HCT116 (cell line): ENCODE results near the gene MNT. TPM values are rescaled to one million over a fixed set of nuclear protein-coding genes. Genes with fewer than 3 reads are reported as not detected.

Source experiments
- ATAC-seq: fragments of 200-7000 bp; cut with Tn5 transposase; 2 replicates; pipeline ENCODE4 v1.9.1; 2020; ENCODE audit warnings: mild to moderate bottlenecking, moderate library complexity
- BruUV-seq: library from RNA; stranded (reverse); fragments of 400-500 nt; replicated peaks from 2 replicates; lab custom pipeline; 2021; lab: Mats Ljungman, UMichigan
- CTCF ChIA-PET: fragments of 300-600 bp; sonication (Branson Sonifier 250); formaldehyde crosslinking; loops from one replicate; lab custom pipeline; 2021; ENCODE audit warnings: antibody characterized with exemption; lab: Charles Lee
- POLR2A ChIA-PET: fragments of 300-600, 350-600 bp; sonication (Branson Sonifier 250); formaldehyde crosslinking; loops from one replicate; lab custom pipeline; 2021; ENCODE audit warnings: antibody characterized with exemption; lab: Charles Lee
- RAD21 ChIA-PET, 2 experiments: fragments of 300-600 bp; sonication (Branson Sonifier 250); formaldehyde crosslinking; loops; one replicate each; lab custom pipeline; 2023; ENCODE audit warnings: low total read pairs in 2 of 2; ENCODE audit not compliant: uncharacterized antibody in 2 of 2, unreplicated experiment in 2 of 2, low non-redundant PET in 1 of 2; lab: Charles Lee
- DNase-seq: peaks from one replicate; pipeline ENCODE4 v3.0.0-alpha.2; 2010; ENCODE audit warnings: low read depth, low spot score
- H2AFZ ChIP-seq: fragments of 200-600 bp; shearing (Covaris generic), sonication (generic); 2 replicates; pipeline ENCODE4 v1.6.1; 2017; ENCODE audit warnings: low read depth, mixed run types, mixed read lengths, antibody characterized with exemption, low read length; ENCODE audit not compliant: poor library complexity, severe bottlenecking
- H3K27ac ChIP-seq: 2 replicates; pipeline ENCODE4 v1.5.1; 2012; ENCODE audit warnings: low read depth, low read length
- H3K27me3 ChIP-seq: fragments of 200-600 bp; sonication (generic); 2 replicates; pipeline ENCODE4 v1.6.1; 2016; ENCODE audit warnings: mixed run types, low read length, mixed read lengths; ENCODE audit not compliant: insufficient read depth
- H3K36me3 ChIP-seq, 2 experiments: fragments of 200-500 bp in 1 of 2; fragments of 200-600 bp in 1 of 2; sonication (Bioruptor generic) in 1 of 2; sonication (generic) in 1 of 2; 2 replicates each; pipeline versions ENCODE4 v1.5.1 to v1.6.1; 2014 to 2016; ENCODE audit warnings: low read length in 2 of 2, inconsistent platforms in 1 of 2, mixed read lengths in 1 of 2, mixed run types in 1 of 2; ENCODE audit not compliant: insufficient read depth in 2 of 2, control insufficient read depth in 1 of 2
- H3K4me1 ChIP-seq, 2 experiments: fragments of 200-600 bp in 1 of 2; sonication (generic) in 1 of 2; 2 replicates each; pipeline versions ENCODE4 v1.5.1 to v1.6.1; 2012 to 2017; ENCODE audit warnings: low read length in 2 of 2, inconsistent platforms in 1 of 2, mild to moderate bottlenecking in 1 of 2, mixed read lengths in 1 of 2, mixed run types in 1 of 2, moderate library complexity in 1 of 2; ENCODE audit not compliant: insufficient read depth in 2 of 2, control insufficient read depth in 1 of 2
- H3K4me2 ChIP-seq: fragments of 200-600 bp; sonication (generic); 2 replicates; pipeline ENCODE4 v1.6.1; 2017; ENCODE audit warnings: mixed run types, low read length, mixed read lengths
- H3K4me3 ChIP-seq, 2 experiments: fragments of 200-600 bp in 1 of 2; sonication (generic) in 1 of 2; replicated peaks in 1 of 2; 2 replicates each; pipeline ENCODE4 v1.5.1; 2011 to 2016; ENCODE audit warnings: low read length in 2 of 2, control low read depth in 1 of 2, low read depth in 1 of 2, mild to moderate bottlenecking in 1 of 2, mixed read lengths in 1 of 2, mixed run types in 1 of 2
- H3K79me2 ChIP-seq: fragments of 200-600 bp; sonication (generic); 2 replicates; pipeline ENCODE4 v1.6.1; 2017; ENCODE audit warnings: mild to moderate bottlenecking, mixed run types, low read length, moderate library complexity, mixed read lengths; ENCODE audit not compliant: insufficient read depth
- H3K9ac ChIP-seq: fragments of 200-600 bp; sonication (generic); 2 replicates; pipeline ENCODE4 v1.6.1; 2016; ENCODE audit warnings: low read length, mixed read lengths
- H3K9me2 ChIP-seq: fragments of 200-600 bp; sonication (generic), shearing (Covaris generic); 2 replicates; pipeline ENCODE4 v1.6.1; 2017; ENCODE audit warnings: mixed run types, mild to moderate bottlenecking, moderate library complexity; ENCODE audit not compliant: insufficient read depth
- H3K9me3 ChIP-seq, 2 experiments: fragments of 200-500 bp in 1 of 2; fragments of 200-600 bp in 1 of 2; sonication (Bioruptor generic) in 1 of 2; sonication (generic) in 1 of 2; 2 replicates each; pipeline ENCODE4 v1.6.1; 2014 to 2017; ENCODE audit warnings: low read length in 2 of 2, mixed read lengths in 2 of 2, inconsistent platforms in 1 of 2, low read depth in 1 of 2, mild to moderate bottlenecking in 1 of 2, mixed run types in 1 of 2, moderate library complexity in 1 of 2; ENCODE audit not compliant: control insufficient read depth in 1 of 2, insufficient read depth in 1 of 2
- H4K20me1 ChIP-seq: fragments of 200-600 bp; sonication (generic), shearing (Covaris generic); 2 replicates; pipeline ENCODE4 v1.6.1; 2017; ENCODE audit warnings: mixed run types, mild to moderate bottlenecking, moderate library complexity; ENCODE audit not compliant: insufficient read depth
- CTCF ChIP-seq, 3 experiments: fragments of 200-600 bp in 1 of 3; sonication (generic) in 1 of 3; IDR thresholded peaks in 2 of 3; conservative IDR thresholded peaks in 1 of 3; 2 replicates each; pipeline ENCODE4 v1.5.1; 2012 to 2017; ENCODE audit warnings: low read depth in 2 of 3, low read length in 2 of 3, antibody characterized with exemption in 1 of 3, borderline replicate concordance in 1 of 3, control low read depth in 1 of 3, mild to moderate bottlenecking in 1 of 3, mixed read lengths in 1 of 3, mixed run types in 1 of 3, moderate library complexity in 1 of 3; ENCODE audit not compliant: insufficient read depth in 1 of 3
- EGR1 ChIP-seq: IDR thresholded peaks from 2 replicates; pipeline ENCODE4 v1.6.1; 2012; ENCODE audit warnings: low read depth
- ELF1 ChIP-seq: IDR thresholded peaks from 2 replicates; pipeline ENCODE4 v1.6.1; 2012; ENCODE audit warnings: low read depth, borderline replicate concordance
- EZH2phosphoT487 ChIP-seq: fragments of 200-600 bp; IDR thresholded peaks from 2 replicates; pipeline ENCODE4 v1.6.1; 2018; ENCODE audit warnings: antibody characterized with exemption, borderline replicate concordance
- FOSL1 ChIP-seq: IDR thresholded peaks from 2 replicates; pipeline ENCODE4 v1.6.1; 2012; ENCODE audit warnings: low read depth
- JUND ChIP-seq: IDR thresholded peaks from 2 replicates; pipeline ENCODE4 v1.6.1; 2012
- MAX ChIP-seq: IDR thresholded peaks from 2 replicates; pipeline ENCODE4 v1.6.1; 2012
- POLR2A ChIP-seq: IDR thresholded peaks from 2 replicates; pipeline ENCODE4 v1.7.0; 2011; ENCODE audit warnings: borderline replicate concordance; ENCODE audit not compliant: insufficient read depth, insufficient read length; ENCODE audit errors: extremely low read depth
- POLR2AphosphoS5 ChIP-seq: IDR thresholded peaks from 2 replicates; pipeline ENCODE4 v1.6.1; 2011; ENCODE audit warnings: mild to moderate bottlenecking, low read depth, low read length, moderate library complexity
- SIN3A ChIP-seq: IDR thresholded peaks from 2 replicates; pipeline ENCODE4 v1.6.1; 2012; ENCODE audit warnings: low read depth
- SP1 ChIP-seq: IDR thresholded peaks from 2 replicates; pipeline ENCODE4 v1.6.1; 2012; ENCODE audit warnings: low read depth
- TCF7L2 ChIP-seq: IDR thresholded peaks from 2 replicates; pipeline ENCODE4 v1.7.0; 2011; ENCODE audit warnings: borderline replicate concordance, inconsistent platforms; ENCODE audit not compliant: insufficient read depth, insufficient read length; ENCODE audit errors: extremely low read depth
- YY1 ChIP-seq: IDR thresholded peaks from 2 replicates; pipeline ENCODE4 v1.6.1; 2011; ENCODE audit warnings: low read length, low read depth, moderate library complexity, mild to moderate bottlenecking; ENCODE audit not compliant: insufficient replicate concordance; ENCODE audit errors: extremely low read depth
- ZBTB33 ChIP-seq: IDR thresholded peaks from 2 replicates; pipeline ENCODE4 v1.6.1; 2011; ENCODE audit warnings: mild to moderate bottlenecking, low read length, moderate library complexity; ENCODE audit not compliant: insufficient replicate concordance; ENCODE audit errors: extremely low read depth
- ZNF274 ChIP-seq: fragments of 200-500 bp; sonication (Bioruptor generic); IDR thresholded peaks from 2 replicates; pipeline ENCODE4 v1.6.1; 2014; ENCODE audit warnings: mild to moderate bottlenecking, low read depth, low read length, inconsistent platforms
- intact Hi-C: fragments of 100-400 bp; cut with micrococcal nuclease; formaldehyde crosslinking; loops from 2 replicates; pipeline ENCODE4 v1.10.0; 2022
- total RNA-seq: library from RNA; stranded (reverse); gene quantifications from one replicate; pipeline ENCODE4 v1.2.1, GENCODE V29; 2021; ENCODE audit not compliant: unreplicated experiment
- TF ChIP-seq, protein P1 (sequence below): IDR thresholded peaks from 2 replicates; pipeline ENCODE4 v1.6.1; 2012; ENCODE audit warnings: low read depth
- TF ChIP-seq, protein P2 (sequence below): IDR thresholded peaks from 2 replicates; pipeline ENCODE4 v1.6.1; 2012

MNT gene
- total RNA-seq, 1 experiment from 2014 or later, result 37.0 TPM

DNA sequence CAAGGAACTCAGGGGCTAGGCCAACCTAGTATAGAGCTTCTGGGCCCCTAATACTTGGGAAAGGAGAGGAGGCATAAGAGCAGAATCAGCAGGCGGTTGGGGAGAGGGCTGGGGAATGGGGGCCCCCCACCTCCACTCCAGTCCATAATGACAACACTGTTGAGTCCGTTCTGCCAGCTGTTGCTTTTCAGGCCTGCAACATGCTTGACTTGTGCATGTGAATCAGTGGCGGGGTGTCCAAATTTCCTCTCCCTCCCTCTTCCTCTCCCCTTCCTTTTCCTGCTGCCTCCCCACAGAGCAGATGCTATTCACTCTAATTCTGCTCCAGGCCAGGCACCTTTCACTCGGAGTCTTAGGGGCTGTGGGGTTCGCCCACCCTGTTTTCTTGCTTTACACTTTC lies 31.8 kb downstream of the MNT start:
- Histone ChIP-seq H3K79me2 (no peaks in the 10 kb centered on the region), H3K36me3 (no peaks in the 10 kb centered on the region; a peak in 3 of 4 replicates), H3K9me2 (no peaks in the 10 kb centered on the region), H3K9ac (no peak overlapping the region)
- TF ChIP-seq CTCF (IDR thresholded peaks at IDR 0.05 in 2 of 3, conservative IDR thresholded peaks at IDR 0.05 in 1 of 3; ENCODE audit: borderline replicate concordance in 1 of 3, insufficient read depth in 1 of 3, low read depth in 2 of 3, low read length in 2 of 3) (no peak), EZH2phosphoT487 (no peak), ZNF274 (no peak), SP1 (no peak), ELF1 (no peak), EGR1 (no peak), ZBTB33 (no peak), JUND (no peak), POLR2AphosphoS5 (no peak), TCF7L2 (no peak), YY1 (no peak), FOSL1 (no peak), POLR2A (no peak), MAX (no peak), SIN3A (no peak)
- TF ChIP-seq, protein P1, sequence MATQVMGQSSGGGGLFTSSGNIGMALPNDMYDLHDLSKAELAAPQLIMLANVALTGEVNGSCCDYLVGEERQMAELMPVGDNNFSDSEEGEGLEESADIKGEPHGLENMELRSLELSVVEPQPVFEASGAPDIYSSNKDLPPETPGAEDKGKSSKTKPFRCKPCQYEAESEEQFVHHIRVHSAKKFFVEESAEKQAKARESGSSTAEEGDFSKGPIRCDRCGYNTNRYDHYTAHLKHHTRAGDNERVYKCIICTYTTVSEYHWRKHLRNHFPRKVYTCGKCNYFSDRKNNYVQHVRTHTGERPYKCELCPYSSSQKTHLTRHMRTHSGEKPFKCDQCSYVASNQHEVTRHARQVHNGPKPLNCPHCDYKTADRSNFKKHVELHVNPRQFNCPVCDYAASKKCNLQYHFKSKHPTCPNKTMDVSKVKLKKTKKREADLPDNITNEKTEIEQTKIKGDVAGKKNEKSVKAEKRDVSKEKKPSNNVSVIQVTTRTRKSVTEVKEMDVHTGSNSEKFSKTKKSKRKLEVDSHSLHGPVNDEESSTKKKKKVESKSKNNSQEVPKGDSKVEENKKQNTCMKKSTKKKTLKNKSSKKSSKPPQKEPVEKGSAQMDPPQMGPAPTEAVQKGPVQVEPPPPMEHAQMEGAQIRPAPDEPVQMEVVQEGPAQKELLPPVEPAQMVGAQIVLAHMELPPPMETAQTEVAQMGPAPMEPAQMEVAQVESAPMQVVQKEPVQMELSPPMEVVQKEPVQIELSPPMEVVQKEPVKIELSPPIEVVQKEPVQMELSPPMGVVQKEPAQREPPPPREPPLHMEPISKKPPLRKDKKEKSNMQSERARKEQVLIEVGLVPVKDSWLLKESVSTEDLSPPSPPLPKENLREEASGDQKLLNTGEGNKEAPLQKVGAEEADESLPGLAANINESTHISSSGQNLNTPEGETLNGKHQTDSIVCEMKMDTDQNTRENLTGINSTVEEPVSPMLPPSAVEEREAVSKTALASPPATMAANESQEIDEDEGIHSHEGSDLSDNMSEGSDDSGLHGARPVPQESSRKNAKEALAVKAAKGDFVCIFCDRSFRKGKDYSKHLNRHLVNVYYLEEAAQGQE, result no peak
- TF ChIP-seq, protein P2, sequence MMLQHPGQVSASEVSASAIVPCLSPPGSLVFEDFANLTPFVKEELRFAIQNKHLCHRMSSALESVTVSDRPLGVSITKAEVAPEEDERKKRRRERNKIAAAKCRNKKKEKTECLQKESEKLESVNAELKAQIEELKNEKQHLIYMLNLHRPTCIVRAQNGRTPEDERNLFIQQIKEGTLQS, result no peak
- TF ChIP-seq, all 23 proteins: peak for 0
- no peak overlapping the region for H3K4me2 ChIP-seq
- no peak overlapping the region for H3K4me3 ChIP-seq
- no peaks in the 10 kb centered on the region for H3K27me3 ChIP-seq
- RAD21 ChIA-PET, result no interaction called here
- no peaks in the 10 kb centered on the region for H3K4me1 ChIP-seq
- H2AFZ ChIP-seq, result no peak overlapping the region
- CTCF ChIA-PET, result interaction anchor here (1.4 to 3.6 kb wide), 2 partner anchors 14 to 47 kb away, joined by 6 to 12 read pairs; no protein-coding TSS in a partner anchor
- no TSS peak for BruUV-seq
- H3K9me3 ChIP-seq, result no peaks in the 10 kb centered on the region
- no peak overlapping the region for H3K27ac ChIP-seq
- no peak for ATAC-seq
- intact Hi-C loops, result no loop called here
- no peaks in the 10 kb centered on the region for H4K20me1 ChIP-seq
- POLR2A ChIA-PET, result no interaction called here
- DNase-seq, result no peak
